GM18873 (cell line): ENCODE measurements around the gene TSPAN9.

Experiments used
- ATAC-seq: cut with Tn5 transposase; IDR thresholded peaks from one replicate; pipeline ENCODE4 v1.9.1; 2021; ENCODE audit warnings: mild to moderate bottlenecking, moderate library complexity, moderate number of reproducible peaks; ENCODE audit not compliant: unreplicated experiment, low FRiP score

Gene TSPAN9

DNA sequence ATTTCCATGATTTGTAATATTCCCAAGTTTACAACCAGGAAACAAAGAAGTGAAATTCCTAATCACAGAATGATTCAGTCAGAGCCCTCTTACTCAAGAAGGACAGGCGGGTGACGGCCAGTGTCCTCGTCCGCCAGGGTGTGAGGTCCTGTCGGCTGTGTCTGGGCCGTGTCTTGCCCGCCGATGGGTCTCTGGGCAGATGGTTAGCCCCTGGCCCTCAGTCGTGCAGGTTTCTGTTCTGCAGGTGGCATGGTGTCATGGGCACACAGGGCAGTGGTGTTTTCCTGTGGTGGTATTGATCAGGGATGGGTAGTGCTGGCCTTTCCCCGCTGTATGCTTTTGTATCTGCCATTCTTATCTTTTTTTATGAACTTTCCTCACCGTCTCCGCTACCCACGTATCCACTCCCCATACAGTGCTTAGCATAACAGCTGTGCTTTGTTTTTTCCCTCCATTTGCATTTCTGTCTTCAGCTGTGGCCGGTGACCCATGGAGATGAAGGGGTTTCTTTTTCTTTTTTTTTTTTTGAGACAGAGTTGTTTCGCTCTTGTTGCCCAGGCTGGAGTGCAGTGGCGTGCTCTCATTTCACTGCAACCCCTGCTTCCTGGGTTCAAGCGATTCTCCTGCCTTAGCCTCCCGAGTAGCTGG lies 100.7 kb downstream of the TSPAN9 start:
- ATAC-seq: no peak

- no peak for ATAC-seq
Measured at GRCh38 chr12:3178671-3179313, 101.6 kb downstream of the TSPAN9 start.

- no peak for ATAC-seq
Measured at GRCh38 chr12:3179731-3180130, 102.6 kb downstream of the TSPAN9 start.

DNA sequence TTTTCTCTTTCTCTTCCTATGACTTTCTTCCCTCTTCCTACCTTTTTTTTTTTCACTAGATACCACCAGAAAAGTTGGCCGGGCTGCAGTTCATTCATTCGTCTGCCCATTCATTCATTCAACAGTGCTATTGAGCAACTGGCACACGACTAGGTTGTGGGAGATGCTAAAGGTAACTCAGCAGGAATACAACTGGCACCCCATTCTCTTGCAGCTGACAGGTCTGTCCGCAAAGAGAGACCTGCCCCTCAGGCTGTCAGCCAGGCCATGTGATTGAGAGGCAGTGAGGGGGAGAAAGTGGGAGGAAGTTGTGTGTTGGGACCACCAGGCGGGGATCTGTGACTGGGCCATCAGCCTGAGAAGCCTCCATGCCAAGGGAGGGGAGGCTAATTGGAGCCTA lies 105.2 kb downstream of the TSPAN9 start:
- ATAC-seq: no peak

- no peak for ATAC-seq
Measured at GRCh38 chr12:3184485-3184884, 107.3 kb downstream of the TSPAN9 start.

- no peak for ATAC-seq
Measured at GRCh38 chr12:3185260-3185870, 108.2 kb downstream of the TSPAN9 start.

GRCh38 chr12:3186546-3187215 lies 109.5 kb downstream of the TSPAN9 start:
- no peak for ATAC-seq

DNA sequence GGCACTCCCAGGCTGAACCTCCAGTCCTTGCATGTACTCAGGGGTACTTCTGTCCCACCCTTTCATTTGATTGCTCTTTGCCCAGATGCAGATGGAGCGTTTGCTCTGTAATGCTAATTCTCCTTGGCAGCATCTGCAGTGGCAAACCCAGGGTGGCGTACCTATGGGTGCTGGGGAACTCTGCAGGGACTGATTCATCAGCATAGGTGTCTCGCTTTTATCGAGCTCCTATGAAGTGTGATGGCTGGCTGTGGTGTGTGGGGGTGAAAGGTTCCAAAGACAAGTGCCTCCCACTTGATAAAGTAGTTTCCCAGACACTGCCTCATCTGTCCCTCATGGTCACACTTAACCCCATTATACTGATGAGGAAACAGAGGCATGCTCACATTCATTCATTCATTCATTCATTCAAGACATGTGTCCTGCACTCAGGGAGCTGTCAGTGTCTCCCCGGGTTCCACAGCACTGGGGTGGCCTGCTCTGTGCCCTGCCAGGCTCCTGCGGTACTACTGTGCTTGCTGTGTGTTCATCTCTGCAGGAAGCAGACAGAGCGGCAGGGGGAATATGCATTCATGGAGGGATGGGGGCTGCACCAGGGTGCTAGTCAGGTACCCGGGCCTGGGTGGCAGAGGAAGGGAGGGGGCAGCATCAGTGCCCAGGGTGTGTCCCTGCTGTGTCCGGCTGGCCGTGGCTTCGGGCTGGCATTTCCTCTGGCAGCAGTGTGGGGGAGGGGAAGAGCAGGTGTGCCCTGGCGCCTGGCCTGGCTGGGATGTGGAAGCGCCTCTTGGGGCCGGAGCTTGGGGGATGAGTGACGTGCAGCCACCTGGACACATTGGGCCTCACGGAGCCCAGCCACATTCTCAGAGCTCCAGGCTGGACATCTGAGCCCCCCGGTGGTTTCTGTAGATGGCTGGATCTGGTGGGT lies 110.9 kb downstream of the TSPAN9 start:
- ATAC-seq: no peak

DNA sequence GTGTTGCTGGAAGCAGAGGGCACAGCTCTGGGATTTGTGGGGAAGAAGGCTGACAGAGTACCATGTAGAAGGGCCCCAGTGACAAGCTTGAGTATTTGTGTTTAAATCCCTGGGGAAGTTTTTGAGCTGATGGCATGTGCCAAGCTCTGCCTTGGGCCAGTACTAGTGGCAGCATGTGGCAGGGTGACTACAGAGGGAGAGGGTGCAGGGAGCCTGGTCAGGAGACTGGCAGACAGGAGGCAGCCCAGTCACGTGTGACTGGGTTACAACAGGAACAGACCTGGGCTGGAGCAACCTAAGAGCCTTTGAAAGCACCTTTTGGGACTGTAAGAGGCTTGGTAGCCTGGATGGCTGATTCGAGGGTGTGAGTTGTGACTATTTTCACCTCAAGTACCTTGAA lies 112.1 kb downstream of the TSPAN9 start:
- no peak for ATAC-seq

GRCh38 chr12:3190101-3190500 lies 112.9 kb downstream of the TSPAN9 start:
- ATAC-seq: no peak

GRCh38 chr12:3191450-3191849 lies 114.3 kb downstream of the TSPAN9 start:
- no peak for ATAC-seq

DNA sequence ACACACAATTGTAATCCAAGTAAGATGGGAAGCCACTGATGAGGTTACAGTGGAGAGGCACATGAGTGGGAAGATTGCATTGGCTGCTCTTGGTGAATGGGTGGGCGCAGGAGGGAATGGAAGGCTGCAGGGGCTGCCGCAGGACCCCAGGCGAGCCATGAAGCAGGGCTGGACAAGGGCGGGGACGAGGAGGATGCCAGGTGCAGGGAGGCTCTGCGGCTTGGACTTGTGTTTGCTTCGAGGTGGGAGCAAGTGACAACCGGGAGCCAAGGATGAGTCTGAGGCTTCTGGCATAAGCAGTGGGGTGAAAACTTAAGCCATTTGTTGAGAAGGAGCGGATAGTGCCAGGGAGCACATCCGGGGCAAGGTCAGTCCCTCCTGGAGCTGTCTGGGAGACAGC lies 115.0 kb downstream of the TSPAN9 start:
- ATAC-seq: no peak

DNA sequence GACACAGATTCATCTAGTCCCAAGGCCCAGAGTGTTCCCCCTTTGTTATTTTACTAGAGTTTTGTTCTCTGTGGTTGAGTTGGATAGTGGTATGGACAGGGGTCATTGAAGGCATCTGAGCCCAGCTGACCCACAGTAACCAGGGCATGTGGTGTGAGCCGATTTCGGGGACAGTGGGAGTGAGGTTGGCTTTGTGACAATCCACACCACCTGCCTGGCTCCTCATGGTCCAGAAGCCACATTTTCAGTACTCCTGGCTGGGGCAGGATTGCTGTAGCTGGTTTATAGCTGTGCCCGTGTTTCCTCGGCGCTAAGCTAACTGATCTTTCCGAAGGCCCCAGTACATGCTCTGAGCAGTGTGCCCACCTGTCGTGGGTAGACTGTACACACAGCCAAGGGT lies 116.0 kb downstream of the TSPAN9 start:
- no peak for ATAC-seq

GRCh38 chr12:3193755-3194154 lies 116.6 kb downstream of the TSPAN9 start:
- no peak for ATAC-seq

- no peak for ATAC-seq
Measured at GRCh38 chr12:3195337-3195736, 118.2 kb downstream of the TSPAN9 start.

DNA sequence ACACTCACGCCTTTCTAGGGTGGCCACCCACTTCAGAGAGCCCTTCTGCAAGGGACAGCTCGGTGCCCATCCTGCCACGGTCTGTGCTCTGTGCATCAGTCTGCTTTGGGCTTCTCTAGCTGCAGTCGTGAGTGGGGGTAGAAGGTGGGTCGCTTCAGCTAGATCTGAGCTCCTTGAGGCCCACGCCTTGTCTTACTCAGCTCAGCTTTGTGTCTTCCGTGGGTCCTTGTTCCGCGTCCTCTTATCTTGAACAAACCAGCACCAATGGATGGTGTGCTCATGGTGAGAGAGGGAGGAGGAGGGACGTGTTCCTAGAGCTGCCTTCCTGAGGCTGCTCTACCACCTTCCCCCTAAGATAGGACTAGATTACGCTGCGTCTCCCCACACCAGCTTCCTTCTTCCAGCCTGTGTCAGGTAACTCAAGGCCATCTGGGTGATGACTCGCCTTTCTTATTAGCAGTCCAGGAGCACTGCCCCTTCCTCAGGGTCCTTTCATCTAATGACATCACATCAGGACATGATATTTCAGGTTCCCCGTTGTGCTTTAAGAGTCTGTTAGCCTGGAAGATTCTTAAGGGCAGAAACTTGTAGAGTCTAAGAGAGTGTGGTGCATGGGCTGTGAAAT lies 118.8 kb downstream of the TSPAN9 start:
- no peak for ATAC-seq

GRCh38 chr12:3196488-3196887 lies 119.3 kb downstream of the TSPAN9 start:
- ATAC-seq: no peak

DNA sequence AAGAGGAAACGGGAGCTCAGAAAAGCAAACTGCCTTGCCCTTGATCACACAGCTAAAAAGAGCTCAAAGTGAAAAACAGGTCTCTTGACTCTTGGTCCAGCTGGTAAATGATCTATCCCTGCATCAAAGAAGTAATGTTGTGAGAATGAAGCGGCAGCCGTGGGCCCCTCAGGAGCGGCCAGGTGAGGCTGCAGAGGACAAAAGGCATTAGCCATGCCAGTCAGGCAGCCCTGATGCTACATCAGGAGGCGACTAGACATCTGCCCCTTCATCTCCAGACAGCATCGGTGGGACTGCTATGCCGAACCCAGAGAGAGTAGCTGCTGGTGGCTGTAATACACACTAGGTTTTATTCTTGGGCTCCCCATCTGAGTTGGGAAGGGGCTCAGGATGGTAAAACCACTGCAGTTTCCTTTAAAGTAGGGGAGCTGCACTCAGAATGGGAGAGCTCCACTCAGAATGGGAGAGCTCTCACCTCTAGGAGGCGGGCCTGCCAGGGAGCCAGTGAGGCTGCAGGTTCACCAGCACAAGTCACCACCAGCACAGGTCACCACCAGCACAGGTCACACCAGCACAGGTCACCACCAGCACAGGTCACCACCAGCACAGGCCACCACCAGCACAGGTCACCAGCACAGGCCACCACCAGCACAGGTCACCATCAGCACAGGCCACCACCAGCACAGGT lies 120.1 kb downstream of the TSPAN9 start:
- ATAC-seq: no peak

GRCh38 chr12:3199551-3200031 lies 122.4 kb downstream of the TSPAN9 start:
- no peak for ATAC-seq
